Right cardiac atrium (tissue), 5 donors: ENCODE data around the gene TRDN. TPM values are rescaled to one million over a fixed set of nuclear protein-coding genes. Genes with fewer than 3 reads are reported as not detected.
"Not testable (repeated sequence)": the region's sequence is repeated elsewhere in the genome, so short reads cannot be mapped to it uniquely, and the experiment has no call there.

ENCODE experiments used
- ATAC-seq, 2 donors: fragments of 200-7000 bp; cut with Tn5 transposase; one replicate each; pipeline versions ENCODE4 v1.8.0 to v1.9.1; 2020; ENCODE audit warnings: moderate library complexity in 2 of 2, mild to moderate bottlenecking in 1 of 2
- DNase-seq, 3 donors: peaks; one replicate each; pipeline ENCODE4 v3.0.0-alpha.2; 2020
- H3K27ac ChIP-seq: one replicate; pipeline ENCODE4 v1.5.1; 2013; ENCODE audit warnings: mild to moderate bottlenecking, low read length, control low read depth, moderate library complexity
- H3K27me3 ChIP-seq: one replicate; pipeline ENCODE4 v1.6.1; 2013; ENCODE audit not compliant: control insufficient read depth, insufficient read depth
- H3K4me1 ChIP-seq: one replicate; pipeline ENCODE4 v1.6.1; 2013; ENCODE audit warnings: low read length; ENCODE audit not compliant: control insufficient read depth, insufficient read depth
- H3K4me3 ChIP-seq: one replicate; pipeline ENCODE4 v1.5.1; 2013; ENCODE audit warnings: low read length, control low read depth
- H3K9me3 ChIP-seq: one replicate; pipeline ENCODE4 v1.6.1; 2013; ENCODE audit warnings: low read length; ENCODE audit not compliant: control insufficient read depth
- WGBS: extraction: QIAGEN DNeasy Blood & Tissue Kit; methylation state at CpG from one replicate; pipeline ENCODE4 v1.1.7; 2013; 5-methylcytosine and 5-hydroxymethylcytosine counted together
- intact Hi-C, 4 donors: fragments of 100-400 bp; cut with DNase I; formaldehyde crosslinking; loops; one replicate each; pipeline versions ENCODE4 v1.11.0 to v1.14.0; 2022 to 2023
- polyA plus RNA-seq: library from polyadenylated mRNA; stranded (reverse); fragments of 200-250 nt; gene quantifications from one replicate; pipeline ENCODE4 v1.2.3, GENCODE V29; 2013
- total RNA-seq, 4 donors: library from RNA; stranded (reverse); fragmentation: NEBNext Ultra II Directional; extraction: Animal tissue kit (Norgen Biotek cat#: 25700); gene quantifications; one replicate each; pipeline ENCODE4 v1.2.1, GENCODE V29; 2021
- donor health status: healthy with polysubstance abuse.
- donor health status: DM: no; HTN: yes; CAD: no.
- donor health status: DM: no; HTN: no; CAD: no.
- donor health status: DM: no; HTN: yes; CAD: no; lungs with severe emphysema.
- donor health status: DM: yes; HTN: yes; CAD: no.

TRDN gene
- total and polyA plus RNA-seq, 5 donors, result 175 to 360 (median 271) TPM

- no peak overlapping the region for H3K27ac ChIP-seq
- no peaks in the 10 kb centered on the region for H3K4me1 ChIP-seq
- no peak overlapping the region for H3K4me3 ChIP-seq
- intact Hi-C loops, result no loop called here
- no peaks in the 10 kb centered on the region for H3K9me3 ChIP-seq
- ATAC-seq (no peak), DNase-seq (no peak)
- no peaks in the 10 kb centered on the region for H3K27me3 ChIP-seq
- 54% methylated on average over 1 of the region's 1 CpG for WGBS
Observed at GRCh38 chr6:123288649-123289048, 348.1 kb downstream of the TRDN start.

GRCh38 chr6:123276546-123276980 lies 360.2 kb downstream of the TRDN start:
- 34% methylated on average over 3 of the region's 3 CpGs for WGBS

GRCh38 chr6:123263981-123264380 lies 372.8 kb downstream of the TRDN start:
- Histone ChIP-seq H3K27me3 (no peaks in the 10 kb centered on the region), H3K27ac (no peak overlapping the region), H3K4me3 (no peak overlapping the region), H3K9me3 (no peaks in the 10 kb centered on the region), H3K4me1 (no peaks in the 10 kb centered on the region)
- DNase-seq (no peak), ATAC-seq (no peak)
- intact Hi-C loops, result no loop called here
- WGBS, result 81% methylated on average over 5 of the region's 5 CpGs

More at GRCh38 chr6:123276546-123276980, 360.2 kb downstream of the TRDN start:
- Histone ChIP-seq H3K27me3 (no peaks in the 10 kb centered on the region), H3K9me3 (no peaks in the 10 kb centered on the region), H3K4me3 (no peak overlapping the region), H3K4me1 (no peaks in the 10 kb centered on the region), H3K27ac (no peak overlapping the region)
- DNase-seq, result no peak
- ATAC-seq, result no peak
- intact Hi-C loops, result no loop called here

- H3K27ac ChIP-seq, result no peak overlapping the region
- no peak for DNase-seq
- no peak overlapping the region for H3K4me3 ChIP-seq
- no peaks in the 10 kb centered on the region for H3K4me1 ChIP-seq
- 60% methylated on average over 1 of the region's 1 CpG for WGBS
- no peak for ATAC-seq
- H3K9me3 ChIP-seq, result no peaks in the 10 kb centered on the region
- no peaks in the 10 kb centered on the region for H3K27me3 ChIP-seq
- intact Hi-C loops, result no loop called here
Observed at GRCh38 chr6:123240626-123241025, 396.1 kb downstream of the TRDN start.

- H3K27me3 ChIP-seq, result no peaks in the 10 kb centered on the region
- no peaks in the 10 kb centered on the region for H3K4me1 ChIP-seq
- intact Hi-C loops, result no loop called here
- no peak overlapping the region for H3K27ac ChIP-seq
- no peak overlapping the region for H3K4me3 ChIP-seq
- no peaks in the 10 kb centered on the region for H3K9me3 ChIP-seq
- no peak for ATAC-seq
- WGBS, result 79% methylated on average over 4 of the region's 4 CpGs
- no peak for DNase-seq
Observed at GRCh38 chr6:123233336-123233735, 403.4 kb downstream of the TRDN start.

GRCh38 chr6:123227789-123228188 lies 409.0 kb downstream of the TRDN start:
- peak; percentile 73 to 82 for ATAC-seq
- 29% methylated on average over 2 of the region's 2 CpGs for WGBS
- H3K4me1 ChIP-seq, H3K27me3 ChIP-seq, DNase-seq, H3K4me3 ChIP-seq, H3K9me3 ChIP-seq, intact Hi-C loops, H3K27ac ChIP-seq: not testable (repeated sequence)

GRCh38 chr6:123226398-123226797 lies 410.4 kb downstream of the TRDN start:
- no peaks in the 10 kb centered on the region for H3K27me3 ChIP-seq
- no peak overlapping the region for H3K4me3 ChIP-seq
- no peak for ATAC-seq
- H3K9me3 ChIP-seq, result no peaks in the 10 kb centered on the region
- WGBS, result 56% methylated on average over 3 of the region's 3 CpGs
- intact Hi-C loops, result no loop called here
- DNase-seq, result no peak
- no peak overlapping the region for H3K27ac ChIP-seq
- H3K4me1 ChIP-seq, result peaks cover 1% of the 10 kb centered on the region

- Histone ChIP-seq H3K4me3 (no peak overlapping the region), H3K27me3 (no peaks in the 10 kb centered on the region), H3K27ac (no peak overlapping the region), H3K9me3 (no peaks in the 10 kb centered on the region), H3K4me1 (peaks cover 1% of the 10 kb centered on the region)
- intact Hi-C loops, result no loop called here
- no peak for DNase-seq
- ATAC-seq, result no peak
Observed at GRCh38 chr6:123224077-123224476, 412.7 kb downstream of the TRDN start.

- intact Hi-C loops, result no loop called here
- ATAC-seq, result no peak
- no peak for DNase-seq
- Histone ChIP-seq H3K4me3 (no peak overlapping the region), H3K27me3 (no peaks in the 10 kb centered on the region), H3K9me3 (no peaks in the 10 kb centered on the region), H3K4me1 (peaks cover 1% of the 10 kb centered on the region), H3K27ac (no peak overlapping the region)
- WGBS, result 96% methylated on average over 2 of the region's 2 CpGs
Observed at GRCh38 chr6:123223461-123223860, 413.3 kb downstream of the TRDN start.

GRCh38 chr6:123215211-123215610 lies 421.5 kb downstream of the TRDN start:
- Histone ChIP-seq H3K9me3 (no peaks in the 10 kb centered on the region), H3K27ac (no peak overlapping the region), H3K4me3 (no peak overlapping the region), H3K4me1 (no peaks in the 10 kb centered on the region), H3K27me3 (no peaks in the 10 kb centered on the region)
- intact Hi-C loops, result no loop called here
- no peak for ATAC-seq
- 55% methylated on average over 4 of the region's 4 CpGs for WGBS
- DNase-seq, result no peak

GRCh38 chr6:123214433-123214832 lies 422.3 kb downstream of the TRDN start:
- ATAC-seq (no peak), DNase-seq (no peak)
- Histone ChIP-seq H3K4me1 (no peaks in the 10 kb centered on the region), H3K9me3 (no peaks in the 10 kb centered on the region), H3K4me3 (no peak overlapping the region), H3K27ac (no peak overlapping the region), H3K27me3 (no peaks in the 10 kb centered on the region)
- 74% methylated on average over 2 of the region's 2 CpGs for WGBS
- intact Hi-C loops, result no loop called here

GRCh38 chr6:123213921-123214320 lies 422.8 kb downstream of the TRDN start:
- intact Hi-C loops, result no loop called here
- ATAC-seq, result no peak
- WGBS, result 86% methylated on average over 3 of the region's 3 CpGs

More at GRCh38 chr6:123213921-123214320, 422.8 kb downstream of the TRDN start:
- Histone ChIP-seq H3K4me3 (no peak overlapping the region), H3K27ac (no peak overlapping the region), H3K9me3 (no peaks in the 10 kb centered on the region), H3K27me3 (no peaks in the 10 kb centered on the region), H3K4me1 (no peaks in the 10 kb centered on the region)
- DNase-seq, result no peak
